K562 (cell line): ENCODE measurements around the gene ZKSCAN8. TPM values are rescaled to one million over a fixed set of nuclear protein-coding genes. Genes with fewer than 3 reads are reported as not detected.

Source experiments
- ATAC-seq: fragments of 200-7000 bp; cut with Tn5 transposase; 3 replicates; pipeline ENCODE4 v1.9.1; 2020; ENCODE audit warnings: moderate library complexity
- BruUV-seq: library from RNA; stranded (reverse); fragments of 400-500 nt; replicated peaks from 2 replicates; lab custom pipeline; 2021; lab: Mats Ljungman, UMichigan
- CTCF ChIA-PET: fragments of 300-600 bp; formaldehyde crosslinking; extraction: SDS; loops from one replicate; lab custom pipeline; 2021; ENCODE audit warnings: low intra/inter-chr PET ratio; lab: Yijun Ruan, JAX
- POLR2A ChIA-PET: fragments of 300-600, 350-650 bp; sonication (Branson Sonifier 250); formaldehyde crosslinking; extraction: SDS; loops from one replicate; lab custom pipeline; 2021; ENCODE audit warnings: antibody characterized with exemption, inconsistent platforms; lab: Yijun Ruan, JAX
- DNase-seq, 4 experiments: peaks; one replicate each; pipeline versions ENCODE4 v3.0.0 to v3.0.0-alpha.2; 2011 to 2018; ENCODE audit warnings: low spot score in 3 of 4, mixed read lengths in 3 of 4; ENCODE audit errors: extremely low read depth in 1 of 4
- FAIRE-seq: peaks from 2 replicates; lab custom pipeline; 2011; peaks lifted over from hg19 to GRCh38; lab: Jason Lieb, UNC
- H2AFZ ChIP-seq: 2 replicates; pipeline ENCODE4 v1.6.0; 2011; ENCODE audit warnings: low read depth, low read length, control low read depth, inconsistent platforms
- H3K27ac ChIP-seq: fragments of 200-600 bp; 3 replicates; pipeline ENCODE4 v1.8.0; 2011; ENCODE audit warnings: low read depth, mild to moderate bottlenecking, control low read depth, inconsistent platforms, low read length, moderate library complexity, mixed read lengths; ENCODE audit errors: extremely low read depth
- H3K27me3 ChIP-seq, 2 experiments: fragments of 300-600 bp in 1 of 2; 2 replicates in 1 of 2; 3 replicates in 1 of 2; pipeline versions ENCODE4 v1.6.0 to v1.8.0; 2011; ENCODE audit warnings: inconsistent platforms in 2 of 2, low read length in 2 of 2, mild to moderate bottlenecking in 1 of 2, mixed read lengths in 1 of 2, moderate library complexity in 1 of 2; ENCODE audit not compliant: control insufficient read depth in 2 of 2, insufficient read depth in 2 of 2
- H3K36me3 ChIP-seq: fragments of 300-600 bp; 3 replicates; pipeline ENCODE4 v1.8.0; 2011; ENCODE audit warnings: mild to moderate bottlenecking, low read length, inconsistent platforms; ENCODE audit not compliant: control insufficient read depth, insufficient read depth
- H3K4me1 ChIP-seq, 2 experiments: fragments of 200-600 bp in 1 of 2; replicated peaks in 1 of 2; 2 replicates in 1 of 2; 3 replicates in 1 of 2; pipeline versions ENCODE4 v1.5.1 to v1.8.0; 2011; ENCODE audit warnings: inconsistent platforms in 2 of 2, low read length in 2 of 2, mild to moderate bottlenecking in 1 of 2, mixed read lengths in 1 of 2, moderate library complexity in 1 of 2; ENCODE audit not compliant: control insufficient read depth in 2 of 2, insufficient read depth in 2 of 2
- H3K4me2 ChIP-seq: 2 replicates; pipeline ENCODE4 v1.6.1; 2011; ENCODE audit warnings: low read length, control low read depth, inconsistent platforms, mixed read lengths; ENCODE audit not compliant: insufficient read depth
- H3K4me3 ChIP-seq: fragments of 200-600 bp; sonication (generic), shearing (Covaris generic); 2 replicates; pipeline ENCODE4 v1.5.1; 2016; ENCODE audit warnings: control low read depth, inconsistent platforms
- H3K79me2 ChIP-seq: fragments of 200-600 bp; 3 replicates; pipeline ENCODE4 v1.8.0; 2011; ENCODE audit warnings: low read length, inconsistent platforms; ENCODE audit not compliant: control insufficient read depth, insufficient read depth
- H3K9ac ChIP-seq, 2 experiments: 2 replicates each; pipeline versions ENCODE4 v1.6.0 to v1.6.1; 2011; ENCODE audit warnings: low read depth in 2 of 2, low read length in 2 of 2, control low read depth in 1 of 2, inconsistent platforms in 1 of 2, mild to moderate bottlenecking in 1 of 2, mixed read lengths in 1 of 2; ENCODE audit not compliant: insufficient read depth in 1 of 2
- H3K9me1 ChIP-seq: one replicate; pipeline ENCODE4 v1.6.0; 2011; ENCODE audit warnings: inconsistent platforms, mild to moderate bottlenecking, low read length, moderate library complexity; ENCODE audit not compliant: control insufficient read depth, insufficient read depth
- H3K9me3 ChIP-seq: replicated peaks from 2 replicates; pipeline ENCODE4 v1.5.1; 2011; ENCODE audit warnings: low read depth, low read length, inconsistent platforms; ENCODE audit not compliant: control insufficient read depth, insufficient read depth
- H4K20me1 ChIP-seq: replicated peaks from 2 replicates; pipeline ENCODE4 v1.6.1; 2011; ENCODE audit warnings: low read length, inconsistent platforms, mixed read lengths; ENCODE audit not compliant: control insufficient read depth, insufficient read depth
- ETS2 ChIP-seq: IDR thresholded peaks from 2 replicates; pipeline ENCODE4 v1.6.1; 2016; ENCODE audit warnings: borderline replicate concordance, missing genetic modification characterization, mild to moderate bottlenecking, moderate library complexity, missing compliant biosample characterization; ENCODE audit not compliant: poor library complexity, severe bottlenecking
- MCM7 ChIP-seq, 2 experiments: fragments of 450-650 bp; IDR thresholded peaks; 2 replicates each; pipeline ENCODE4 v1.6.1; 2016 to 2018
- POLR2A ChIP-seq: fragments of 450-650 bp; conservative IDR thresholded peaks from 2 replicates; pipeline ENCODE4 v1.6.1; 2016
- RUNX1 ChIP-seq: sonication (generic); IDR thresholded peaks from 2 replicates; pipeline ENCODE4 v1.6.1; 2016; ENCODE audit warnings: antibody characterized with exemption, low read depth
- ZNF12 ChIP-seq: sonication (generic); formaldehyde crosslinking; IDR thresholded peaks from 2 replicates; pipeline ENCODE4 v1.4.0; 2020; ENCODE audit warnings: mild to moderate bottlenecking, missing genetic modification reagents
- ZNF75A ChIP-seq: fragments of 450-650 bp; formaldehyde crosslinking; IDR thresholded peaks from 2 replicates; pipeline ENCODE4 v1.4.0; 2020; ENCODE audit warnings: mild to moderate bottlenecking
- WGBS: fragments of 100-300 bp; shearing (Covaris generic); methylation state at CpG from one replicate; pipeline ENCODE4 v1.1.6; 2016; ENCODE audit warnings: low coverage, mixed read lengths; ENCODE audit not compliant: insufficient coverage; ENCODE audit errors: missing lambda C conversion rate; 5-methylcytosine and 5-hydroxymethylcytosine counted together
- in situ Hi-C: fragments of 300-500 bp; cut with MboI; formaldehyde crosslinking; loops from 4 replicates; pipeline ENCODE4 v1.15.0; 2018; ENCODE audit warnings: inconsistent platforms, mixed read lengths
- intact Hi-C: fragments of 100-400 bp; cut with micrococcal nuclease; formaldehyde crosslinking; loops from 2 replicates; pipeline ENCODE4 v1.14.2; 2022
- polyA plus RNA-seq, 8 experiments: library from polyadenylated mRNA; depleted of rRNA in 4 of 8; stranded (reverse) in 5 of 8; unstranded in 3 of 8; fragments of >200 nt; fragmentation: Nextera tagmentation in 2 of 8; fragmentation: Illumina TruSeq in 1 of 8; extraction: Ambion mirVana in 2 of 8; extraction: Trizol in 1 of 8; gene quantifications; 2 replicates each; pipeline versions ENCODE4 v1.2.1 to v1.2.3, GENCODE V29; 2011 to 2014; ENCODE audit warnings: inconsistent platforms in 1 of 8, missing spikeins in 1 of 8
- total RNA-seq, 7 experiments: library from RNA; depleted of rRNA in 6 of 7; stranded (reverse); fragments of >200 nt in 6 of 7; fragmentation: Illumina TruSeq in 2 of 7; extraction: Trizol in 2 of 7; gene quantifications; 2 replicates each; pipeline versions ENCODE4 v1.2.1 to v1.2.3, GENCODE V29; 2011 to 2021; ENCODE audit warnings: low replicate concordance in 1 of 7

ZKSCAN8 gene
- total and polyA plus RNA-seq, 9 of the 15 experiments (the other 6 are each of a cell fraction or from before 2014, with no cell fraction given): 3.3 to 37.7 (median 21.7) TPM

DNA sequence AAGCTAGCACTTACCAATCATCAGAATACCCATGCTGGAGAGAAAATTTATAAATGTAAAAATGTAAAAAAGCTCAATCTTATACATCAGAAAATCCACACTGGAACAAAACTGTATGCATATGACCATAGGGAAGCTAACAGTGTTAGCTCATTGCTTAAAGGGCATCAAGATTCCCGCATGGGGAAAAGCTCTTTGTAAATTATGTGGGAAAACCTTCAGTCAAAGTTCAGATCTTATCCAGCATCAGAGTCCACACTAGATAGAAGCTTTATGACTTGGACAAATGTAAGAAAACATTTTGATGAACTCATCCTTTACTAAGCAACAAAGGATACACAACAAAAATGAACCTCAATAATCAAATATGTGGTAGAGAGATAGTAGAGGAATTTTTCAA, 34.7 kb downstream of the ZKSCAN8 start:
- no TSS peak for BruUV-seq

DNA sequence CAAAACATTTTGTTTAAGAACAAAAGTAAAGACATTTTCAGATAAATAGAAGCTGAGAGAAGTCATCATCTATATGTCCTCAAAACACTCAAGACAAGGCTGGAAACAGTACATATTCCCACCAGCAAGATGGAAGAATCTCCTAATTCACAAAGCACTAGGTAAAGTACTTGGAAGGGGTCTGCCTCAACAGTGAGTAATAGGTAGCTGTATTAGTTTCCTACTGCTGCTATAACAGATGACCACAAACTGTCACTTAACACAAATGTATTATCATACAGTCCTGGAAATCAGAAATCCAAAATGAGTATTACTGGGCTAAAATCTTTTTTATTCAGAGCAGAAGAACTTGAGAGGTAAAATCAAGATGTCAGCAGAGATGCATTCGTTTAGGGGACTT, 40.6 kb downstream of the ZKSCAN8 start:
- no peak overlapping the region for H3K4me2 ChIP-seq
- WGBS: 6% methylated on average over 1 of the region's 1 CpG
- in situ Hi-C loops (no loop called here), intact Hi-C loops (no loop called here)
- H3K27me3 ChIP-seq: no peaks in the 10 kb centered on the region
- FAIRE-seq (no peak), ATAC-seq (no peak), DNase-seq (no peak)
- no peaks in the 10 kb centered on the region for H3K4me1 ChIP-seq
- no peaks in the 10 kb centered on the region for H4K20me1 ChIP-seq
- ChIA-PET POLR2A (interaction anchor here (0.9 to 1.4 kb wide), 2 partner anchors 9 to 13 kb away, joined by 3 to 4 read pairs; no protein-coding TSS in a partner anchor), CTCF (no interaction called here)
- H3K4me3 ChIP-seq: no peak overlapping the region
- no peak overlapping the region for H3K9ac ChIP-seq
- no TSS peak for BruUV-seq
- peaks cover 6% of the 10 kb centered on the region for H3K9me3 ChIP-seq
- no peak overlapping the region for H3K27ac ChIP-seq
- H3K9me1 ChIP-seq: no peaks in the 10 kb centered on the region
- TF ChIP-seq RUNX1: no peak
- TF ChIP-seq POLR2A: no peak
- no peak for TF ChIP-seq ETS2 (tag)
- TF ChIP-seq ZNF12: peak; percentile 51; the same call in 1 of the 2 replicates
- H3K79me2 ChIP-seq: no peaks in the 10 kb centered on the region
- no peaks in the 10 kb centered on the region for H3K36me3 ChIP-seq
- no peak overlapping the region for H2AFZ ChIP-seq

More for the DNA sequence above, 34.7 kb downstream of the ZKSCAN8 start:
- no peak for DNase-seq
- Histone ChIP-seq H2AFZ (no peak overlapping the region), H3K4me3 (no peak overlapping the region), H3K36me3 (no peaks in the 10 kb centered on the region), H3K9me3 (no peaks in the 10 kb centered on the region), H3K27me3 (no peaks in the 10 kb centered on the region), H3K9ac (no peak overlapping the region), H4K20me1 (no peaks in the 10 kb centered on the region), H3K9me1 (no peaks in the 10 kb centered on the region), H3K79me2 (no peaks in the 10 kb centered on the region), H3K4me1 (no peaks in the 10 kb centered on the region), H3K4me2 (no peak overlapping the region), H3K27ac (no peak overlapping the region)
- TF ChIP-seq MCM7 (IDR thresholded peaks at IDR 0.05) (no peak), ZNF75A (peak; percentile 96)
- 35% methylated on average over 1 of the region's 1 CpG for WGBS
- in situ Hi-C loops: no loop called here
- ChIA-PET POLR2A (interaction anchor here (0.7 to 1.2 kb wide), 4 partner anchors 10 to 765 kb away, joined by 3 to 4 read pairs (median 3); no protein-coding TSS in a partner anchor), CTCF (no interaction called here)
- no peak for FAIRE-seq
- ATAC-seq: no peak
- intact Hi-C loops: no loop called here
